UCSD-AML1 (cell line): ENCODE results near the gene MRPS30.
A peak's percentile ranks its signal among the peaks of the same experiment; 100 is the strongest.
"Not testable (repeated sequence)": the region's sequence is repeated elsewhere in the genome, so short reads cannot be mapped to it uniquely, and the experiment has no call there.

Experiments used
- DNase-seq: peaks from one replicate; lab custom pipeline; 2025; ENCODE audit not compliant: unreplicated experiment; lab: John Stamatoyannopoulos, UW

MRPS30 gene

DNA sequence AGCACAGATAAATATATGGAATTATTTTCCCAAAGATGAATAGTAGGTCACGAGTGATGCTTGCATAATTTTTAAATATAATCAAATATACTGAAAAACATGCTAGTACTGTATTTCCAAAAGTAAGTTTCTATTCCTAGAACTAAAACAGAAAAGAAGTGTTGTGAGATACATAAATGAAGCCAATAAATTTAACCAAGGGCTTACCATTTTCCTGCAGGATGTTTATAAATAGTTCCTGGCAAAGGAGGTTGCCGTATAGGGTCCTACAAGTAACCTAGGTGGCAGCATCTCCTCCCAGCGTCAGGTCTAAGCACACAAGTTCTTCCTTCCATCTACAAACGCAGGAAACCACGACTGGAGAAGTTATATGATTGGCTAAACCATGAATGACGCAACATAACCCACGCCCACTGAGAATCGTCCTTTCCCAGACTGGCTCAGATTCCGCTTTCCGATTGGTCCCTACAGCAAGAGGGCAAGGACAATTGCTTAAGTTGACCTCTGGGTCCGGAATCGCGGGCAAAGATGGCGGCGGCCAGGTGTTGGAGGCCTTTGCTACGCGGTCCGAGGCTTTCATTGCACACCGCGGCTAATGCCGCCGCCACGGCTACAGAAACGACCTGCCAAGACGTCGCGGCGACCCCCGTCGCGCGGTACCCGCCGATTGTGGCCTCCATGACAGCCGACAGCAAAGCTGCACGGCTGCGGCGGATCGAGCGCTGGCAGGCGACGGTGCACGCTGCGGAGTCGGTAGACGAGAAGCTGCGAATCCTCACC, at the start of gene MRPS30:
MRPS30 (plus strand) TSS at position 513 of the 780 bp plus-strand sequence; CDS start at position 529, 16 bp downstream.
- peak; percentile 87 for DNase-seq

DNA sequence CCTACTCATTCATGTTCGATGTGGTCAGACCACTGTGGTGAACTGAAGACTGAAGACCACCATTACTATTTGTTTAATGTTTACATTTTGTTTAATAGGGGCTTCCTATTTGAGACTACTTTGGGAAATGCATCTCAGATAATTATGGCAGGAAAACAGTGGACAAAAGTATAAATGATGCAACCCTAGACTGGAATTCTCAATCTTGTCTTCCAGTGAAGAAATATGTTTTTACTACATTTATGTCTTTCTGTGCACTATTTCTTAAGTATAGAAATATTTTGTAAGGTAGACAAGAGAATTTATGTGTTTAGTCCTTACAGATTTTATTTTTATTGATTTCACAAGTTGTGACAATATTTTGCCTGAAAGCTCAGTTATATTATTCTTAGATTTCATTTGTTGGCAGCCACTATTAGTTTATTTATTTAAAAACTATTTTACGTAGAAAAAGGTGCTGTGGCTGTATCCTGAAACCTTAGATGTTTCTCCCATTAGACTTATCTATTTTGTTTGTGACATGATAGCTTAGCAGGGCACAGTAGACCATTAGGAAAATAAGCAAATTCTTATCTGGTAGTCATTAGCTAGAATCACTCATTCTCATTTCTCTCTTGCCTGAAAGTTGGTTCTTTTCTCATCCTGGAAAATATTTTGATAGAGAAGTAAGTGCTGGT, 39.4 kb upstream of the MRPS30 start:
- no peak for DNase-seq

DNA sequence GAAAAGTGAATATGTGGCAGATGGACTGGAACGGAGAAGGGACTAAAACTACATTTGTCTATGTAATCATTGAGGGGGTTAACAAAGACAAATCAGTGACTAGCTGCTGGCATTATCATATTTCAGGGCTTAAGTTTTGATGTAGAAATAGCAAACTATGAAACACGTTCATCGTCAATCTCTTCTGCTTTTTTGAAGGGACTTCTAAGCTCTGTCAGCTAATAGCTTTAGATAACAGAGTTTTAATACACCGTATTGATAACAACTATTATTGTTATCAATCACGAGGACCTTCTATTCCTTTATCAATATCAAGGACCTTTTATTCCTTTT, 38.9 kb upstream of the MRPS30 start:
- DNase-seq = no peak

DNA sequence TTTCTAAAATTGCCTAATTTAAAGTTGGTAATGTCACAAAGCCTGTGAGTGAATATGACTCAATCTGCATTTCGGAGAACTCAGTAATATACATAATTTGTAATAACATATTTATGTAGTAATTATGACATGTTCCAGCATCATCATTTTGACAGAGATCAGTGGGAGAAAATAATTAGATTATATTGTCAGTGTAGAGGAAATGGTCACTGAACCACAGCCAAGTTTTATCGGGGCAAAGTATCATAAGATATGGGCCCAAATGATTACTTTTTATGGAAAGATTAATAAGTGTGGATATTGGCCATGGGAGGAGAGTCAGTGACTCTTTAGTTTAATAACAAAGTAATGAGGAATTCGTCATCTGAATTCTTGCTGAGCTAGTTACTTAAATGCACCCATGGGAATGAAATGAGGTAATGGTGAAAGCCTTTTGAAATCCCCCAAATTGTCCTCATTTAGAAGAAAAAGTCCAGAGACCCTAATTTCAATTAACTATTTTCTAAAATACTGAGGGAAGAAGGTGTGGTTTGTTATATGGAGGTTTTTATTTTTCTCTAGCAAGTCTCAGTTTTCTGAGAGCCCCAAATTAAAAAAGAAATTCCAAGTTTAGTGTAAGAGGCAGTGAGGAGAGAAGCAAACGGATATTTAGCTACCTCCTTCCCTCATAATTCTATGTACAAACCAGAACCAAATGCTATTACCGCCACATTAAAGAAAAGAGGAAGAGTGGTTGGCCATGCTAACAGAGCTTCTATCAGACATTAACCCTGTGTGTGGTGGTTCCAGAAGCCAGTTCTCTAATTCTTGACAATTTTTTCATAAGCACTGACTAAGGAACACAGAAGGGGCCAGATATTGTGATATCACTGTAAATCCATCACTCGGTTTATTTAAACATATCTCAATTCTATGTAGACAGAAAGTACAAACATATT, 37.7 kb upstream of the MRPS30 start:
- no peak for DNase-seq

GRCh38 chr5:44772397-44772796, 36.4 kb upstream of the MRPS30 start:
- DNase-seq = not testable (repeated sequence)

DNA sequence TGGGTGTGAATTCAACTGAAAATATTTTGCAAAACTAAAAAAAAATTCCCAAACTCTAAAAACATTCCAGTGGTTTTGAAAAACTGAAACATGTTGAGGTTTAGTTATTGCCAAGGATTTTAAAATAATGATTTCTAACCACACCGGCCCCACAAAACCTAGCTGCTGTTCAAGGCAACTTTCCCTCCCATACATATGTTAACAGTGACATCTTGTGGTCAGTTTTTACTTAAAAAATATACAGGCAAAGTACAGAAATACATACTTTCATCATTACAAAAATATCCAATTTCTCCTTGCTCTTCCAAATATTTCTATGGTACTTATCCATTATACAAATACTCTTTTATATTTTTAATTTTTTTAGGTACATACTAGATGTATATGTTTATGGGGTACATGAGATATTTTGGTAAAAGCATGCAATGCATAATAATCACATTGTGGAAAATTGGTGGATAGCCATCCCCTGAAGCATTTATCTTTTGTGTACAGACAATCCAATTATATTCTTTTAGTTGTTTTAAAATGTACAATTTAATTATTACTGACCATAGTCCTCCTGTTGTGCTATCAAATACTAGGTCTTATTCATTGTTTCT, 34.4 kb upstream of the MRPS30 start:
- DNase-seq = no peak

GRCh38 chr5:44779167-44779566, 29.6 kb upstream of the MRPS30 start:
- no peak for DNase-seq

DNA sequence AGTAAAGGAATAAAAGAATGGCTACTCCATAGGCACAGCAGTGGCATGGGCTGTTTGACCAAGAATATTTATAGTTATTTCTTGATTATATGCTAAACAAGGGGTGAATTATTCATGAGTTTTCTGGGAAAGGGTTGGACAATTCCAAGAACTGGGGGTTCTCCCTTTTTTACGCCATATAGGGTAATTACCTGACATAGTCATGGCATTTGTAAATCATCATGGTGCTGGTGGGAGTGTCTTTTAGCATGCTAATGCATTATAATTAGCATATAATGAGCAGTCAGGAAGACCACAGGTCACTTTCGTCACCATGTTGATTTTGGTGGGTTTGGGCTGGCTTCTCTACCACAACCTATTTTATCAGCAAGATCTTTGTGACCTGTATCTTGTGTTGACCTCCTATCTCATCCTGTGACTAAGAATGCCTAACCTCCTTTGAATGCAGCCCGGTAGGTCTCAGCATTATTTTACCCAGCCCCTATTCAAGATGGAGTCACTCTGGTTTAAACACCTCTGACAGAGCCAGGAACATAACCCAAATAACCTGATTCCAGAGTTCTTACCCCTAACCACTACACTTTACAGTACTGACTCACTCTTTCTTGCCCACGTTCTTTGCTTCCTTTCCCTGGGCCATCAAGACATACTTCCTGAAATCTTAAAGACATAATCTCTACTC, 25.0 kb upstream of the MRPS30 start:
- DNase-seq = no peak

- DNase-seq = no peak
These were observed 21.0 kb upstream of the MRPS30 start for GRCh38 chr5:44787731-44788130.

DNA sequence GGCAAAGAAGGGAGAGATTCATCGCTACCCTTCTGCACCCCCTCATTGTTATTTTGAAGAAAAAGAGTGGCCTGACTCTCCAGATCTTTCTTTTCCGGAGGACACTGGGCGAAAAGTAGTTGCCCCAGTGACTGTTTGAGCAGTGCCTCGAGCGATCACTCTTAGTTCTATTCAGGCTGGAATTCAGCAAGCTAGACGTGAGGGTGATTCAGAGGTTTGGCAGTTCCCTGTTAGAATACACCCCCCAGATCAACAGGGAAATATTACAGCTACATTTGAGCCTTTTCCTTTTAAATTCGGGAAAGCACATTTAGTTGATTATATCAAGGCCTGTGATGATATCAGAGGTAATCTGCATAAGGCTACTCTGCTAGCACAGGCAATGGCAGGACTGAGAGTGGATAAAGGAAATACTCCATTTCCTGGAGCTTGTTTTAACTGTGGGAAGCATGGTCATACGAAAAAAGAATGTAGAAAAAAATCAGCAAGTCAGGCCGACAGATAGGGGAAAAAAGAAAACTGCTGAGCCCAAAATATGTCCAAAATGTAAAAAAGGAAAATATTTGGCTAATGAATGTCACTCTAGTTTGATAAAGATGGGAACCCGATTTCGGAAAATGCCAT, 19.3 kb upstream of the MRPS30 start:
- not testable (repeated sequence) for DNase-seq

GRCh38 chr5:44792031-44792673, 16.6 kb upstream of the MRPS30 start:
- not testable (repeated sequence) for DNase-seq

- no peak for DNase-seq
These were observed 14.4 kb upstream of the MRPS30 start for GRCh38 chr5:44794371-44794770.

DNA sequence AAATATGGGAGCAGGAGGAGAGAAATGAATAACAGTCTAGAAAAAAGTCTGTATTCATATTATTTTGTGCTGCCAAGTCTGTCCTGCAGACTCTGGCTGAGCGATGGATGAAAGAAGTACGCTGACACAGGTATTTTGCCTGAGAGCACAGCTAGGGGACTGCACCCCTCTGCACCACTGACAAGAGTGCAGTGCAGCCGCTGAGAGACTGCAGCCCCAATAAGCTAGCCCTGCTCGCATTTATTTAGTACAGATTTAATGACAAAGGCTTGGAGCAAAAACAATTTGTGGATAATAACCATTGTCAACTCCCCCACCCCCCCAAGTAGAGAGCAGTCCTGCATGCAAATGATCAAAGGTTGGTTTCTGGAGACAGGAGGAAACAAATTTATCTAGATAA, 13.3 kb upstream of the MRPS30 start:
- DNase-seq = no peak

GRCh38 chr5:44797841-44798240, 10.9 kb upstream of the MRPS30 start:
- no peak for DNase-seq

DNA sequence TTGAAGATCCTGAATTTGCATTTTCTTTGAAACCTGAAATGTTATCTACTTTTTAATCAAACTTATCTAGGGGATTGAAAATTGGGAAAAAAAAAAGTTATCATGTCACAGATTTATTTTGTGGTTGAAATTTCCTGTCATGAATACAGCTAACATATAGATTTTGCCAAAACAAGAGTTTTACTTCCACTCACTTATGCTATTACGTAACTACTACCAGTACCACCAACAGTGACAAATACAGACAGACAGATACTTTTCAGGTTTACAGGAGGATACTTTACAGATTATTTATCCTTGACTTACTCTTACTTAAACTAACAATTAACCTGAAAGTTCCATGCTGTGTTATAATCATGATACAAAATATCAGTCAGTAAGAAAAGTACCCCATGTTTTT, 6.8 kb upstream of the MRPS30 start:
- DNase-seq = no peak

DNA sequence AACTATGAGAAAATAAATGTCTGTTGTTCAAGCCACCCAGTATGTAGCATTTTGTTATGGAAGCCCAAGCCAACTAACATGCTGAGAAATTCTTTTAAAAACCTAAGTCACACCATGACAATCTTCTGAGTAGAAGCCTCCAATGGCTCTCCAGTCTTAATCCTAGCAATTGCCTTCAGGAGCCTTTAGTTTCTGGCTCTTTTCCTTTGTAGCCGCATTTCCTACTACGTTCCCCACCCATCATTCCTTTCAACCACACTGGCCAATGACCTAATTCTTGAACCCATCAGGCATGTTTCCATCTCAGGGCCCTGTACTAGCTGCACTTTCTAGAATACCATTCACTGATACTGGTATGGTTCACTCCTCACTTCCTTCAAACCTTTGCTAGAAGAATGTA, 2.1 kb upstream of the MRPS30 start:
- DNase-seq = no peak

DNA sequence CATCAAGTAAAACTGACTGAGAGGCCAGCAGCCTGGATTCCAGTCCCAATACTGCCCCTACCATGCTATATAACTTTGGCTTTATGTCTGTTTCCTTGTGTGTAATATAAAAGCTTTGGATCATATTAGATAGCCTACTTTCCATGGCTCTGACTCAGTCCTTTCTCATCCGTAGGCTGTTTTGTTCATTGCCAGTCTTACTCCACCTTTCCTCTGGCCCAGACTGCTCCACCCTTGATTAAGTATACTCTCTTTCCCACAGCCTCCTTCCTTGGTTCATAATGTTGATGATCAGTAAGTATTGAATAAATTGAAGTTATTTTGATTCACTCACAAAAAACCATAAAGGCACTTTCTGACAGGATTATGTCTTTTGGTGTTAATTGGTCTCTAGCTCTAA, 1.5 kb upstream of the MRPS30 start:
- no peak for DNase-seq

- DNase-seq = peak; percentile 41
These were observed 638 bp downstream of the MRPS30 start for GRCh38 chr5:44809215-44809955.

- DNase-seq = no peak
These were observed 1.2 kb downstream of the MRPS30 start for GRCh38 chr5:44809956-44810420.
